Right kidney (tissue), 1 donor: ENCODE data around the gene PLCB3.

Experiments used
- DNase-seq: peaks from one replicate; pipeline ENCODE4 v3.0.0-alpha.2; 2016

PLCB3 gene

DNA sequence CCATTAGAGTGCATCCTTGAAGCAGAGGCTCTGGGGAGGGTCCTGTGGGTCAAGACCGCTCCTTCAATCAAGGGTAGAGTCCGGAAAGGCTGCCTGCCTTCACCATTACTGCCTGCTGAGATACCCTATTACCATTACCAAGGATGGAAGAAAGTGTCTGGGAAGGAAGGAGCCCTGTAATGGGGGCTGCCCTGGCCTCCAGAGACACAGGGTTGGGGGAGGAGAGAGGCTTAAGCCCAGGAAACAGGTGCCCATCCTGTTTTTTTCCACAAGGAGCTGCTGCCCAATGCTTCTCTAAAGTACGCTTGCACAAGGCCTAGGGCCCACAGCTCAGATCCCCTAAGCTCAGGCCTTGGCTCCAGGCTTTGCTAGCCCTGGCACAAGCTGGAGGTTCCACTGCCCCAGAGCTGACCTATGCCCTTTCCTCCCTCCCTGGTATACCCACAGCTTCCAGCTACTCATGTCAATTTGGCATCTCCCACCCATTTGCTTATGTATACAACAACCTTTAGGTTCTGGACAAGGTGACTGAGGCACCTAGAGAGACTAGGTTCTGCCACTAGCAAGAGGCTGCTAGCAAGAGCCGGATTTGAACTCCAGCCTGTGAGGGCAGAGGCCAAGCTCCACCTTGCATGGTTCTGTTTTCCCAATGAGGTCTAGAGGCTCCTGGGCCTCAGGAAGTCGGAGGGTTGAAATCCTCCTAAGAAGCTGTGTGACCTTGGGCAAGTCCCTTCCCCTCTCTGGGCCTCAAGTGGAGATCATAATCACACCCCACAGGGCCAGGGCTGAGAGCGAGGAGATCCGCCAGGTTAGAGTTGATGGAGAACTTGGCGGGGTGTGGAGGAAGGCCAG, 1.5 kb upstream of the PLCB3 start:
- no peak for DNase-seq

DNA sequence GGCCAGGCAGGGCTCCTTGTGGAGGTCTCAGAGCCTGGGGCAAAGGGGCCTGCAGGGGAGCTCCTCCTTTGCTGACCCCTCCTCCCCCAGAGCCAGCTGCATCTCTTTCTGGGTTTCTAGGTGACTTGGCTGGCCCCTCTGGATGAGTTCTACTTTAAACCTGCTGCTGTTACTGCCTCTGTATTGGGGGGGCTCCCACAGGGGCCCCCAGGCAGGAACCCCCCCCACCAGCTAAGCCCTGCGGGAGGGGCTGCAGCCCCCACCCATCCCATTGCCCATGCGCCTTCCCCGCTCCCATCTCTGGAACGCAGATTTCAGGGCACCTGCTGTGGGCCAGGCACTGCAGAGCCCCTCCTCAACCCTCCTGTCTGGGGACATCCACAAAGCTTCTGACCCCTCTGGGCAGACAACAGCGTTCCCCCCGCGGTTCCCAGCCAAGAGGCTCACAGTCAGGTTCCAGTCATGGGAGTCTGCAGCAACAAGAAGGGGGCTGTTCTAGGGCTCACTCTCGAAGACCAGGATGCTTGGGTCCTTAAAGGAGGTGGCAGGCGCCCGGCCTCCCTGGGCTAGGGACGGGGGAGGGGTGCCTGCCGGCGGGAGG, 815 bp upstream of the PLCB3 start:
- DNase-seq, result no peak

DNA sequence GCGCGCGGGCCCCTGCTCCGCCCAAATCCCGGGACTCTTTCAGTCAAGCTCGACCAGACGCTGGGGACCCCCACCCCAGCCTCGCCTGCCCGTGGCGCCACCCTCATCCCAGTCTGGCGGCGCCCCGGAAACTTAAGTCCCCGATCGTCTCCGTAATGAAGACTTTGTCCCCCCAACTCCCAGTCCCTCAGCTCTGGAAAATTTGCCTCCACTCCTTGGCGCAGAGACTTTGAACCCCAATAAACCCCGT, 348 bp downstream of the PLCB3 start:
- peak; percentile 65 for DNase-seq

DNA sequence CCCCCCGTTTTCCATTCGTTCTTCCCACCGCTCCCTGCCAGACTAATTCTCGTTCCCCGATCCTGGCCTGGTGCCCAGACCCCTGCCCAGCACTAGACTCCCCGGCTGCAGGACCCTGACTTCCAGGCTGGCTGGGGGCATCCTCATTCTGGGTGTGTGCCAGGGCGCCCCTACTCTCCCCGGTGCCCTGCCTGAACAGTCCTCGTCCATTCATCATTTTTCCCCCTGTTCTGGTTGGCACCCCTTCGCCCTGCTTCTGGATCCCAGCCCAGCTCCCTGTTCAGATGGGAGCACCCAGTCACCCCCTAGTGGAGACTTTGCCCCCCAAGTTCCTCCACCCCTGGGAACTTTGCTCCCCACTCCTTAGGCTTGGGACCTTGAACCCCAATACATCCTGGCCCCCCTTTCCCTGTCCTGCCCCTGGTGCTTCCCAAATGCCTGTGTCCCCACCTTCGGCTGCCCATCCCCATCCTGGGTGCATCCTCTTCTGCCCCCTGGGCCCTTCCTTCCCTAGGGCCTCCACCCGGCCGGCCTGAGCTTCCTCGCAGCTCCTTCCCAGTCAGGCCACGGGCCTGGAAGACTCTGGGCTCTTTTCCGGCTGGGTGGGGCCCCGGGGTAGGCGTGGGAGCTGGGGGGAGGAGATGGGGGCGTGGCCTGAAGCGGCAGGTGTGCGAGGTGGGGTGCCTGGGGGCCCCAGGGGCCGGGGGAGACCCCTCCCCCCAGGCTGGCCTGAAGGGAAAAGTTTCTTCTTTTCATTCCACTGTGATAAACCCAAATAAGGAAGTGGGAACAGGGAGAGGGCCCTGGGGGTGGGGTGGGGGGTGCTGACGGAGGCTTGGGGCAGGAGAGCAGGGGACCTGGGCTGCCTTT, 908 bp downstream of the PLCB3 start:
- DNase-seq, result peak; percentile 43

DNA sequence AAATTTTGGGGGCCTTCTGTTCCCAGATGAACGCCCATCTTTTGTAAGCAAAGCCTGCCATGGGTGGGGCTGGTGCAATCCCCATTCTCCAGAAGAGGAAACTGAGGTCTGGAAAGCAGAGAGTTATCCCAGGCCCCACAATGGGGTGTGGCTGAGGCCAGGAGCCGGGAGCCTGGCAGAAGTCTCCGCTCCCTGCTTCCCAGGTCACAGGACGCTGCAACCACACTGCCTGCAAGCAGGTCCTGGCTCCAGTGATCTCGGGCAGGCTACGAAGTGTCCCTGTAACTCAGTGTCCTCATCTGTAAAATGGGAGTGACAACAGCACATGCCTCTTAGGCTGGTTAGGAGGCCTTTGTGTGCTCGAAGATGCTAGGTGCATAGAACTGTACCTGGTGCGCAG, 1.7 kb downstream of the PLCB3 start:
- DNase-seq, result no peak

DNA sequence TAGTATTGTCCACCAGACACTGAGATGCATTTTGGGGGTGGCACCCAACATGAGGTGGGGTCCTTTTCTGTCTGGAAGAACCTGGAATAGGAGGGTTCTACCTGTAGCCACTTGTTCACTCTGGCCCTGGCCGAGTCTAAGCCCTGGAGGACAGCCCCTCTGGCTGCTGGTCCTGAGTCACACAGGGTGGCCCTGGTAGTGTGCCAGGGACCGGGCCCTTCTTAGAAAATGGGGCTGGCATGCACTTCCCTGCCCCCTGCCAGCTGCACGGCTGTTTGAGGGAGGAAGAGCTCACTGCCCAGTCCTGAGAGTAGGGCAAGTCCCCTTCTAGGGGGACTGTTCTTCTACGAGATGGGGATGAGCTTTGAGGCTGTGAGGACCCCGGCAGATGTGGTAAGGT, 2.2 kb downstream of the PLCB3 start:
- no peak for DNase-seq

DNA sequence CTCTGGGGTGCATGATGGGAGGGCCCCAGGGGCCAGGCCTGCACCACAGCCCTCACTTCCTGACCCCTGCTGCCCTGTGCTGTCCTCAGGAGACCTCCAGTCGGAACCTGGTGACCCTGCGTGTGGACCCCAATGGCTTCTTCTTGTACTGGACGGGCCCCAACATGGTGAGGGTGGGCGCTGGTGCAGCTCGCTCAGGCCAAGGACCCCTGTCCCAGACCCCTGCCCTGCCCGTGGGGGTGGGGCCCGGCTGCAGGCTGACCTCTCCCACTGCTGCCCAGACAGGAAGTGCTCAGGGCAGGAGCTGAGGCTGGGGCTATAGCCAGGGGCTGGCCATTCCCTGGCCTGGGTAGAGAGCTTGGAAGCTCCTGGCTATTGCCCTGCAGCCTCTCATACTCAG, 3.0 kb downstream of the PLCB3 start:
- no peak for DNase-seq

DNA sequence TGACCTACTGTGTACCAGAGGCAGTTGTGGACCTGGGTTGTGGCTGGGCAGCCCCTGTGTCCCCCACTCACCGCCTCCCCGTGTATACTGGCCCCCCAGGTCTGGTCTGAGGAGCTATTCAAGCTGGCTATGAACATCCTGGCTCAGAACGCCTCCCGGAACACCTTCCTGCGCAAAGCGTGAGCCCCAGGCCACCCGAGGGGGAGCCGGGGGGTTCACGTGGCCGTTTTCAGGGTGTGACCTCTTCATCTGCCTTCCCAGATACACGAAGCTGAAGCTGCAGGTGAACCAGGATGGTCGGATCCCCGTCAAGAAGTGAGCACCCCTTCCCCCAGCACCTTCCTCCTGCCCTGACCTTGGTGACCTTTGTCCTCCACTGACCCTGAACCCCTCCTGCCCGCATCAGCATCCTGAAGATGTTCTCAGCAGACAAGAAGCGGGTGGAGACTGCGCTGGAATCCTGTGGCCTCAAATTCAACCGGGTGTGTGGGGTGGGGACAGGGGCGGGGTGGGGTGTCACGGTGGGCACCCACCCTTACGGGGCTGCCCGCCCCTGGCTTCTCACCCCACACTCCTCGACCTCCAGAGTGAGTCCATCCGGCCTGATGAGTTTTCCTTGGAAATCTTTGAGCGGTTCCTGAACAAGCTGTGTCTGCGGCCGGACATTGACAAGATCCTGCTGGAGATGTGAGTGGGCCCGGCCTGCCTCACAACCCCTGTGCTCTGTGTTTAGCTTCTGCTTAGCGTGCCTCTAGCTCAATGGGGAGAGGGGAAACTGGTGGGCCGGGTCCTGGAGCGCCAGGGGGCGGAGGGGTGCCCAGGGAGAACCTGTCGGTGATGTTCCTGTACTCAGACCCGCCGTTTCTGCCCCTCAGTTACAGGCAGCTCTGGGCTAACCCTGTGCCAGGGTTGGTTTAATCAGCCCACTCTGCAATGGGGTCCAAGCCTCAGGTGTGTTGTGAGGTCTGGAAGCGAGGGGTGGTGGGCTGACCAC, 4.1 kb downstream of the PLCB3 start:
- no peak for DNase-seq

DNA sequence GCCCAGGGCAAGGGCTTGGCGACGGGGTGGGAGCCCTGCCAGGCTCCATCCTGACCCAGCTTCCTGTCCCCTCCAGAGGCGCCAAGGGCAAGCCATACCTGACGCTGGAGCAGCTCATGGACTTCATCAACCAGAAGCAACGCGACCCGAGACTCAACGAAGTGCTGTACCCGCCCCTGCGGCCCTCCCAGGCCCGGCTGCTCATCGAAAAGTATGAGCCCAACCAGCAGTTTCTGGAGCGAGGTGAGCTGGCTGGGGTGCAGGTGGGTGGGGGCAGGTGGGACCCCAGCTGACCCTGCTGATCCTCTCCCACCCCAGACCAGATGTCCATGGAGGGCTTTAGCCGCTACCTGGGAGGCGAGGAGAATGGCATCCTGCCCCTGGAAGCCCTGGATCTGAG, 5.0 kb downstream of the PLCB3 start:
- DNase-seq, result no peak

DNA sequence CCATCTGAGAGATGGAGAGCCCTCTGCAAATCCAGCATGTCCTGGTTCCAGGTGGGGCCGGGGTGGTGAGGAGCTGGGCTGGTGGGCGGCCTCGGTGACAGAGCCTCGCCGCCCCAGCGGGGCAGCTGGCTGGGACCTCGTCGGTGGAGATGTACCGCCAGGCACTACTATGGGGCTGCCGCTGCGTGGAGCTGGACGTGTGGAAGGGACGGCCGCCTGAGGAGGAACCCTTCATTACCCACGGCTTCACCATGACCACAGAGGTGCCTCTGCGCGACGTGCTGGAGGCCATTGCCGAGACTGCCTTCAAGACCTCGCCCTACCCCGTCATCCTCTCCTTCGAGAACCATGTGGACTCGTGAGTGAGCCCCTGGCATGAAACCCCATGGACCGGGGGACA, 7.0 kb downstream of the PLCB3 start:
- no peak for DNase-seq

DNA sequence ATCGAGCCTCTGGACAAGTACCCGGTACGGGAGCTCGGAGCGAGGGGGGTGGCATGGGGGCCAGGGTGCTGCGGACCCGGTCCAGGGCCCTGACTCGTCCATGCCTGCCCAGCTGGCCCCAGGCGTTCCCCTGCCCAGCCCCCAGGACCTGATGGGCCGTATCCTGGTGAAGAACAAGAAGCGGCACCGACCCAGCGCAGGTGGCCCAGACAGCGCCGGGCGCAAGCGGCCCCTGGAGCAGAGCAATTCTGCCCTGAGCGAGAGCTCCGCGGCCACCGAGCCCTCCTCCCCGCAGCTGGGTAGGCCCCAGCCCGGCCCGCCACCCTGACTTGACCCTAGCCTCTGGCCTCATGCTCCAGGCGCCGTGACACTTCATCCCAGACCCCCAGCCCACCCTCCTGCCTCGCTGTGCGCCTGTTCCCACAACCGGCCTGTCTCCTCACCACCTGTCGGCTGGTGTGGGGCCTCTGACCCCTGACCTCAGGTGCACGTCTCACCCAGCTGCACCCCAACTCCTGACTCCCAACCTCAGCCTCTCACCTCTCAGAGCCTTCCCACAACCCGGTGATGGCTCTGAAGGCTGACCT, 7.7 kb downstream of the PLCB3 start:
- DNase-seq, result no peak

DNA sequence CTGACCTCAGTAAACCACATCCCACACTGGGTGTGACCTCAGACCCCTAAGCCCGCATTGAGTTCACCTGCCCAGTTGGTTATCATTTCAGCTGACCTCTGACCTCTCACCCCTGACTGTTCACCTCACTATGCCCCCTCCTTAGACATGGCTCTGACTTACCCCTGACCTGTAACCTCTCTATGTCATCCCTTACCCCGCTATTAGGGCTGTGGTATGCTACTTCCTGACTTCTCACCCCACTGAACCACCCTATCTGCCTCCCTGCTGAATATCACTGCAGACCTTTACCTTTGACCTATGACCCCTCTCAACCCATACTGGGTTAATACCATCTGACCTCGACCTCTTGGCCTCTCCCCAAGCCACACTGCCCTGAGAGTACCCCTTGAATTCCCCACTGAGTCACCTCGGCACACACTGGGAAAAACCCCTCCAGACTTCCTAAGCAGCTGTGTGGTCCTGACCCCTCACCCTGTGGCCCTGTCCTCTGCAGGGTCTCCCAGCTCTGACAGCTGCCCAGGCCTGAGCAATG, 8.3 kb downstream of the PLCB3 start:
- DNase-seq, result no peak

DNA sequence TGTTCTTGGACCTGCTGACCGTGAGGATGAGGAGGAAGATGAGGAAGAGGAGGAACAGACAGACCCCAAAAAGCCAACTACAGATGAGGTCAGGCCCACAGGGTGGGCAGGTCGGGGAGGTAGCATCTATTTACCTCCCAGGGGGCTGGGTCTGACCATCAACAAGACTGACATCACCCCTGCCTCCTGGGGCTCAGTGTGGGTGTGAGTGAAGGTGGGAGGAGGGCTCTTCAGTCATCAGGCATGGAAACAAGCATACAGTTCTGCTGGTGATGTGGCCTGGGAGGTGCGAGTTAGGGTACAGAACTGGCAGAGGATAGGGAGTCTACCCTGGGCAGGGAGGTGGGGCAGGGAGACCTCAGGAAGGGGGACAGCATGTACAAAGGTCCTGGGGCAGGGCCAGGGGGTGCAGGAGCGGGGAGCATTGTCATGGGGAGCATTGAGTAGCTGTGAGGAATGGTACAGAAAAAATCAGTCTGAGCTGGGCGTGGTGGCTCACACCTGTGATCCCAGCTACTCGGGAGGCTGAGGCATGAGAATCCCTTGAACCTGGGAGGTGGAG, 8.9 kb downstream of the PLCB3 start:
- DNase-seq, result no peak

DNA sequence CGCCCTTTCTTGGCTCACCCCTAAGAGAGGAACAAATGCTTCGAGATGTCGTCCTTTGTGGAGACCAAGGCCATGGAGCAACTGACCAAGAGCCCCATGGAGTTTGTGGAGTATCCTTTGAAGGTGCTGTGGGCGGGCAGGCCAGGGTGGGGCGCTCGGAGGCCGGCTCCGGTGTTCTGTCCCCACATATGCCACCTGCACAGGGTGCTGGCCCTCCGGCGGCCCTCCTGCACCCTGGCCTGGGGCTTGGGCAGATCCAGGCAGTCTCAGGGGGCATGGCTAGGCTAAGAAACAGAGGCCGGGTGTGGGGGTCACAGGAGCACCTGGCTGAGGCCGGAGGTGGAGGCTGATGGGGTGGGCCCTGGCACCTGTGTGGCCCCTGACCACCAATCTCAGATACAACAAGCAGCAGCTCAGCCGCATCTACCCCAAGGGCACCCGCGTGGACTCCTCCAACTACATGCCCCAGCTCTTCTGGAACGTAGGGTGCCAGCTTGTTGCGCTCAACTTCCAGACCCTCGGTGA, 10.3 kb downstream of the PLCB3 start:
- DNase-seq, result no peak

DNA sequence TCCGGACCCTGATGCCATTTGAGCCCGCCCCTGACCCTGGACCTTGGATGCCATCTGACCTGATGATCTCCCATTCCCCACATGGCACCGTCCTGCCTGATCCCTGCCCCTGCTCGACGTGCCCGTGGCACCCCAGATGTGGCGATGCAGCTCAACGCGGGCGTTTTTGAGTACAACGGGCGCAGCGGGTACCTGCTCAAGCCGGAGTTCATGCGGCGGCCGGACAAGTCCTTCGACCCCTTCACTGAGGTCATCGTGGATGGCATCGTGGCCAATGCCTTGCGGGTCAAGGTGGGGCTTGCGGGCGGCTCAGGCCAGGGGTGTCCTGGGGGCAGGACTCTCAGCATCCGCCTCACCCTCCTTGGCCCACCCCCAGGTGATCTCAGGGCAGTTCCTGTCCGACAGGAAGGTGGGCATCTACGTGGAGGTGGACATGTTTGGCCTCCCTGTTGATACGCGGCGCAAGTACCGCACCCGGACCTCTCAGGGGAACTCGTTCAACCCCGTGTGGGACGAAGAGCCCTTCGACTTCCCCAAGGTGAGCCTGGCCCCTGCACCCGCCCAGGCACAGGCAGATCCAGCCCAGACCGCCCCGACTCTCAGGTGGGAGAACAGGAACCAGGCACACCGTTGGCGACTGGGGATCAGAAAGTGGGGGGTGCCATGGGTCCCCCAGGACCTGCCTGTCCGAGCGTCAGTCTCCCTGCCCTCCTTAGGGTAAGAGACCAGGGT, 11.1 kb downstream of the PLCB3 start:
- no peak for DNase-seq

DNA sequence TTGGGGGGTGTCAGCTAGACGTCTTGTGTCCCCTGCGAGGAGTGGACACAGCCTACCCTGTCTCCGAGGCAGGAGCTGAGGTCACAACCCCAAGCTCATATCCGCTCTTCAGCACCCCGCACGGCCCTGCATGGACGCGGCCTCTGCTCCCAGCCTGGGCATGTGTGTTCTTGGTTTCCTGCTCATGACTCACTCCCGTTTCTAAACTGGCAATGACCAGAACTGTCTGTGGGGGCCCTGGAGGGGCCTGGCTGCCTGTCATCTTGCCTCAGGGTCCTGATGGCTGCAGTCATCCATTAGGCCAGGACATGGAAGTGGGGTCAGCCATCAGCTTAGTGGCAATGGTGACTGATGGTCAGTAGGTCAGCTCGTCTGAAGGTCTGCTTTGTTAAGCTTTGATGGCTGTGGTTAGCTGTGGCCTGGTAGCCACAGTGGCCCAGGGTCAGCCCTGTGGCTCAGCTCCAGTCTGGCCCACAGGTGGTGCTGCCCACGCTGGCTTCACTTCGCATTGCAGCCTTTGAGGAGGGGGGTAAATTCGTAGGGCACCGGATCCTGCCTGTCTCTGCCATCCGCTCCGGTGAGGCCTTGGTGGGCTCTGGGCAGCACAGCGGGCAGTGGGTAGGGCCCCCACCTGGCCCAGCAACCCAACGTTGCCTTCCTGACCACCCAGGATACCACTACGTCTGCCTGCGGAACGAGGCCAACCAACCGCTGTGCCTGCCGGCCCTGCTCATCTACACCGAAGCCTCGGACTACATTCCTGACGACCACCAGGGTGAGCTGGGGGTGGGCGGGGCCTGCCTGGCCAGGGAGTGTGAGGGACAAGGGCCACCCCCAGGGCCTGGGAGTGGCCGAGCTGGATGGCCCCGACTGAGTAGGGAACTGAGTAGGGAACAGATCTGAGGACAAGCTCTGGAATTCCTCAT, 12.0 kb downstream of the PLCB3 start:
- peak; percentile 41 for DNase-seq

DNA sequence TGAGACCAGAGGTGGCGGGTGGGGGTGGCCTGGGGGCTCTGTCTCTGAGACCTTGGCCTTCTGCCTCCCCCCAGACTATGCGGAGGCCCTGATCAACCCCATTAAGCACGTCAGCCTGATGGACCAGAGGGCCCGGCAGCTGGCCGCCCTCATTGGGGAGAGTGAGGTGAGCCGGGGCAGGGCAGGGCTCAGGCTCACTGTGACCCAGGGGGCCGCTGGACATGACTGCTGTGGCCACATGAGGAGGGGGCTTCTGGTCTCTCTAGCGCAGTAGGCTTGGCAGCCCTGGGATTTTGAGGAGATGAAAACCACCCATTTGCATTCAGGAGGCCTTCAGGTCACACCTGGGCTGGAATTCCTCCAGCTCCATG, 12.6 kb downstream of the PLCB3 start:
- no peak for DNase-seq

DNA sequence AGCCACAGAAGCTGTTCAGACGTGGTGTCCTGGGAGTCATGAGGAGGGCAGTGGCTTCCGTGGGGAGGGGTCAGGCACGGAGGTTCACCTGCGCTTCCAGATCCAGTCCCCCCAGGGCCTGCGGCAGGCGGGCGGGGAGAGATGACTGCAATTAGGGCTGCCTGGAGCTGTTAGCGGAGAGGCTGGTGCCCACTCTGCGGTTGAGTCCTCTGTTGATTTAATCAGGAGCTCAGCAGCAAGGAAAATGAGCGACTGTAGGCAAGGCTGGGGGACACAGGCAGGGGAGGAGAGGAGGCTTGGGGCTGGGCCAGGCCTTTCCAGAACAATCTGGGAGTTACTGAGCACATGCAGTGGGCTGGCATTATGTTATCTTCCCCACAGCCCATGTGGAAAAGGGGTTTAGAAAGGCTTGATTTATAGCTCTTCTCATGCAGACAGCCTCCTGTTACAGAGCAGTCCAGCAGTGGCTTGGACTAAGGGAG, 13.1 kb downstream of the PLCB3 start:
- no peak for DNase-seq
